NCI-H1048 (cell line): Measurements from ENCODE around the gene TMOD2.

ENCODE experiments used
- DNase-seq: peaks from one replicate; lab custom pipeline; 2025; lab: John Stamatoyannopoulos, UW

Gene TMOD2

DNA sequence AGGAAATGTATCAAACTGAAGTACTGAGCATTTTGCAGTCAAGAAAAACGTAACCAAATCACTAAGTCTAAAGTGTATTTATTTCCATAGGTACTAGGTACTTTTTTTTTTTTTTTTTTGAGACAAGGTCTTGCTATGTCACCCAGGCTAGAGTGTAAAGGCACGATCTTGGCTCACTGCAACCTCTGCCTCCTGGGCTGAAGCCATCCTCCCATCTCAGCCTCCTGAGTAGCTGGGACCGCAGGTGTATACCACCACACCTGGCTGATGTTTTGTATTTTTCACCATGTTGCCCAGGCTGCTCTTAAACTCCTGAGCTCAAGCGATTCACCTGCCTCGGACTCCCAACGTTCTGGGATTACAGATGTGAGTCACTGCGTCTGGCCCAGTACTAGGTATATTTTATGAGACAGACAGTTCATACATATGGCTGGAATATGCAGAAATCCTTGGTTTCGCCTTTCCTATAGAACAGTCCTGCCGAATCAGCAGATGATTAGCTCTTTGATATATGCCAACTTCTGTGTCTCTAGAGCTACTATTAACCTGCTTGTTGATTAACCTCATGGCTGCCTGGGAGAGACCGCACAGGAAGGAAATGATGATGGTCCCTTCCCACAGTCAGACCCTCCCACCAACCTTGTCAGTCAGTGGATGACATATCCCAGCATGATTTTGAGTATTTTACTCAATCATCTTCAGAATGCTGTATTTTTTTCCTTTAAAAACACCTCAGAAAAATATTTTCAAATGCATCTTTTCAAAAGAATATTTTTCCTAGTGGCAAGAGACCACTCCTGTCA lies 110.4 kb downstream of the TMOD2 start:
- no peak for DNase-seq

DNA sequence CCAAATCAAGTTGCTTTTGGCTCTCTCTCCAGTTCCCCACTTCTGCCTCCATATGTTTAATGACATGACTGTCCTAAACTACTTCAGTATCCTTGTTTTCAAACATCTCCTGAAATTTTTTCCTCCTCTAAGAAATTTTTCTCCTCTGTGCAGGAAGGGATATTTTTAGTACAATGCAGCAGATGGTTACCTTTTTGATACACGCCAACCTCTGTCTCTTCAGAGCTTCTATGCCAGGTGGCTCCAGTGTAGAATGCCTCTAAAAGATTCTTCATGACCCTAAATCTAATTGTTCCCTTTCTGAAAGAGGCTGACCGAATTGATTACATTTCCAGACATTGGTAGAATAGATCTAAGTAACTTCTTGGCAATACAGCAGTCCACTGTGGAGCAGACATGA lies 111.7 kb downstream of the TMOD2 start:
- DNase-seq = no peak

DNA sequence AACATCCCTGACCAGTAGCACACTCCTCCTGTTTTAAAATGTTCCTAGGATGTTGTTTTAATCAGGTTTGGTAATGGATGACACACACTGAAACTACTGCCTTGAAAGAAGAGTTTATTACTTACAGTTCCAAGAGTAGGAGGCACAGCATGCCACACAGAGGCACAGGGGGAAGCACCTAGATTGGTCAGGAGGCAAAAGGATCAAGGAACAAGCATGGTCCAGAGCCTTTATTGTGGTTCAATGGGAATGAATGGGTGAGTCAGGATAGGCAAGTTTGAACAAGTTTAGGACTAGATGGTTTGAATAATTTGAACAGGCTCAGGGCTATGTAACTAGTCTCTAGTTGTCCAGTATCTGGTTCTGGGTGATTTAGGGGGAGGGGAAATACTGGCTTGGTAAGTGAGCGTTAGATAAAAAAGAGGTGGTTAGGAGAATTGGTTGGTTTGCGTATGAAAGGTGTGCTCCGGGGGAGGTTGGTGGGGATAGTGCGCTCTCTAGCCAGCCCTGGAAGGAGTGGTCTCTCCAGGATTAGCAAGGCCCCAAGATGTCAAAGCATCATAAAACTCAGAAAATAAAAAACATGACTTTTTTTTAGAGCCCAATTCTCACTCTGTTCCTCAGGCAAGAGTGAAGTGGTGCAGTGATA lies 113.1 kb downstream of the TMOD2 start:
- no peak for DNase-seq

DNA sequence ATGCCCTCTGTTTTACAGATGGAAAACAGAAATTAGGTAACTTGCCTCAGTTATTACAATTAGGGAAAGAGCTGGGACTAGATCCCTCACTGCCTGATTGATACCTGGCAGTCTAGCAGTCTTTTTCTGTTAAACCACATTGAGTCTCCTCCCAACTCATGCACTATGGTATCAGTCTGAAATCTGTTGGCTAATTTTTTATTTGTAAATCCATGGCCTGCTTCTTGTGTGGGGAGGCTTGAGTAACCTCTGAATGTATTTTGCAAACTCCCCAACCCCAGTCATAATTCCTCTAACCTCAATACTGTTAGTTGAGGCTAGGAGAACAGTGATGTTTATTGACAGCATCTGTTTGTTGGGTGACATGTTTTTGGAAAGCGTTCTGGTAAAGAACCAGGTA lies 113.9 kb downstream of the TMOD2 start:
- no peak for DNase-seq
